ENCODE data around the gene GRIN3B. TPM values are rescaled to one million over a fixed set of nuclear protein-coding genes. Genes with fewer than 3 reads are reported as not detected.

GRIN3B gene
- total and polyA plus RNA-seq, 9 of the 15 experiments (the other 6 are each of a cell fraction or from before 2014, with no cell fraction given): 0.06 to 0.95 (median 0.19) TPM; not detected in 6

GRCh38 chr19:962683-963400, 37.4 kb upstream of the GRIN3B start:
- FAIRE-seq: no peak
- intact Hi-C loops (cut with micrococcal nuclease) (no loop called here), in situ Hi-C loops (cut with MboI) (no loop called here)
- Histone ChIP-seq H3K9me3 (replicated peaks; ENCODE audit: control insufficient read depth, insufficient read depth, low read depth, low read length) (peaks cover 12% of the 10 kb centered on the region), H3K4me1 (replicated peaks in 1 of 2; ENCODE audit: control insufficient read depth in 2 of 2, insufficient read depth in 2 of 2, low read length in 2 of 2) (peaks cover 38 to 67% of the 10 kb centered on the region in 2 experiments), H3K27me3 (ENCODE audit: control insufficient read depth in 2 of 2, insufficient read depth in 2 of 2, low read length in 2 of 2) (no peaks in the 10 kb centered on the region), H2AFZ (ENCODE audit: low read depth, low read length) (no peak overlapping the region), H4K20me1 (replicated peaks; ENCODE audit: control insufficient read depth, insufficient read depth, low read length) (no peaks in the 10 kb centered on the region), H3K36me3 (ENCODE audit: control insufficient read depth, insufficient read depth, low read length) (peaks cover 73% of the 10 kb centered on the region; the same call in 2 of the 3 replicates), H3K9me1 (ENCODE audit: control insufficient read depth, insufficient read depth, low read length) (no peaks in the 10 kb centered on the region), H3K9ac (ENCODE audit: insufficient read depth in 1 of 2, low read depth in 2 of 2, low read length in 2 of 2) (peak overlapping the region in 1 of 2 experiments; percentile 82; a peak in 2 of 4 replicates), H3K4me2 (ENCODE audit: insufficient read depth, low read length) (no peak overlapping the region), H3K79me2 (ENCODE audit: control insufficient read depth, insufficient read depth, low read length) (peaks cover 40% of the 10 kb centered on the region), H3K27ac (ENCODE audit: extremely low read depth, low read depth, low read length) (peak overlapping the region; percentile 9), H3K4me3 (no peak overlapping the region)
- no peak for ATAC-seq
- 65% methylated on average over 28 of the region's 31 CpGs for WGBS (ENCODE audit: insufficient coverage, low coverage, missing lambda C conversion rate)
- CTCF ChIA-PET (ENCODE audit: low intra/inter-chr PET ratio): no interaction called here
- no peak for DNase-seq (ENCODE audit: extremely low read depth in 1 of 4, low spot score in 3 of 4)
- POLR2A ChIA-PET: interaction anchor here (0.6 to 1.3 kb wide), 4 partner anchors 8 to 68 kb away, joined by 3 to 6 read pairs (median 4); no protein-coding TSS in a partner anchor
- no TSS peak for BruUV-seq (replicated peaks)
- peak; percentile 72; the same call in 1 of the 2 replicates for TF ChIP-seq NR1H2 (CRISPR knock-in tag; IDR thresholded peaks at IDR 0.05)
- no peak for TF ChIP-seq NFRKB (IDR thresholded peaks at IDR 0.05; ENCODE audit: low read depth)
- TF ChIP-seq RBFOX2 (IDR thresholded peaks at IDR 0.05; ENCODE audit: low read depth, low read length): peak; percentile 30; the same call in 1 of the 2 replicates
- no peak for TF ChIP-seq C11orf30 (IDR thresholded peaks at IDR 0.05; ENCODE audit: low read depth)
- no peak for TF ChIP-seq ZNF274 (IDR thresholded peaks at IDR 0.05; ENCODE audit: borderline replicate concordance, low read depth, low read length)
- TF ChIP-seq ARID3A (IDR thresholded peaks at IDR 0.05; ENCODE audit: borderline replicate concordance, low read depth, low read length): no peak
- no peak for TF ChIP-seq ZBED1 (IDR thresholded peaks at IDR 0.05)
- TF ChIP-seq TCF3 (CRISPR knock-in tag; IDR thresholded peaks at IDR 0.05): no peak
- no peak for TF ChIP-seq ZNF830 (CRISPR knock-in tag; IDR thresholded peaks at IDR 0.05)
- TF ChIP-seq FOXK1 (CRISPR knock-in tag; IDR thresholded peaks at IDR 0.05; ENCODE audit: borderline replicate concordance): no peak
- TF ChIP-seq HMG20B (CRISPR knock-in tag; IDR thresholded peaks at IDR 0.05): no peak
- TF ChIP-seq FOXO4 (CRISPR knock-in tag; IDR thresholded peaks at IDR 0.05): no peak
- TF ChIP-seq NONO (IDR thresholded peaks at IDR 0.05; ENCODE audit: low read depth in 2 of 2, low read length in 1 of 2): no peak
- no peak for TF ChIP-seq GABPB2 (CRISPR knock-in tag; conservative IDR thresholded peaks at IDR 0.05)
- no peak for TF ChIP-seq MCM5 (IDR thresholded peaks at IDR 0.05; ENCODE audit: low read depth)
- TF ChIP-seq SRSF7 (optimal IDR thresholded peaks at IDR 0.05; ENCODE audit: low read depth, low read length): no peak
- peak; percentile 51 for TF ChIP-seq POLR2G (IDR thresholded peaks at IDR 0.05; ENCODE audit: low read depth, low read length)
- no peak for TF ChIP-seq PML (IDR thresholded peaks at IDR 0.05; ENCODE audit: low read length)
- no peak for TF ChIP-seq OTX1 (CRISPR knock-in tag; IDR thresholded peaks at IDR 0.05)
- peak; percentile 52; the same call in 1 of the 2 replicates for TF ChIP-seq ZNF12 (CRISPR knock-in tag; IDR thresholded peaks at IDR 0.05)
- TF ChIP-seq THAP7 (CRISPR knock-in tag; IDR thresholded peaks at IDR 0.05): no peak
- no peak for TF ChIP-seq SOX6 (IDR thresholded peaks at IDR 0.05)

Data from K562 (cell line).